ENCODE measurements around the gene GAS7.

The GAS7 gene

DNA sequence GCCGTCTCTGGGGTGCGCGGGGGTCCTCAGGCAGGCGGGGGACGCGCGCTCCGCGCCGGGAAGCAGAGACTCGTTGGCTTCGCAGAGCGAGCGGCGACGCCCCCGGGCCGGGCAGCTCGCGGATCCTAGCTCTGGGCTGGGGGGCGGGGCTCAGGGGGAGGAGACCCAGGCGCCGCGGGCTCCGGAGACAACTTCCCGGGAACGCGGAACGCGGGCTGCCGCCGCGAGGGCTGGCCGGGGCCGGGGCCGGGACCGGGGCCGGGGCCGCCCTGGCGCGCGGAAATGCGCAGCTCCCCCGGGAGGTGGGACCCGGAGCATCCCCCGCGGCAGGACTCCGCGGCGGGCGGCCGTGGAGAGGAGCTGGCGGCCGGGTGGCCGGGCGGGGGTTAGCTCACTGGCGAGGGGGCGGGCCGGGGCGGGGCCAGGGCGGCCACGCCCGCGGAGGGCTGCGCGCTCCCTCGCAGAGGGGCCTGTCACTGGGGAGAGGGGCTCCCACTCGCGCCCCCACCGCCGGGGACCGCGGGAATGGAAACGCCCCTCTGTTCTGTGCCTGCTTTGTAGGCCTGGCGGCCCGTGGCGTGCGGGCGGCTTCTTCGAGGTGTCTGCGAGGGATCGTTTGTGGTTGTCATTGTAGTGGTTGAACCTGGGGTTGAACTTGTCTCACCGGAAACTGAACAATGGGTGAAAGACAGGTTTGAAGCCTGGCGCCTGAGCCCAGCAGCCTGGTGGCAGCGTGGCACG is at the start of gene GAS7:
GAS7 (minus strand) TSS at position 98 of the 741 bp plus-strand sequence.
- DNase-seq, result no peak

- no peak for DNase-seq
These were observed 49.4 kb upstream of the GAS7 start for GRCh38 chr17:10247810-10248209.

GRCh38 chr17:10243883-10244844 is 45.8 kb upstream of the GAS7 start:
- DNase-seq, result no peak

GRCh38 chr17:10241781-10242180 is 43.4 kb upstream of the GAS7 start:
- DNase-seq, result no peak

- DNase-seq, result no peak
These were observed 40.3 kb upstream of the GAS7 start for GRCh38 chr17:10238661-10239060.

DNA sequence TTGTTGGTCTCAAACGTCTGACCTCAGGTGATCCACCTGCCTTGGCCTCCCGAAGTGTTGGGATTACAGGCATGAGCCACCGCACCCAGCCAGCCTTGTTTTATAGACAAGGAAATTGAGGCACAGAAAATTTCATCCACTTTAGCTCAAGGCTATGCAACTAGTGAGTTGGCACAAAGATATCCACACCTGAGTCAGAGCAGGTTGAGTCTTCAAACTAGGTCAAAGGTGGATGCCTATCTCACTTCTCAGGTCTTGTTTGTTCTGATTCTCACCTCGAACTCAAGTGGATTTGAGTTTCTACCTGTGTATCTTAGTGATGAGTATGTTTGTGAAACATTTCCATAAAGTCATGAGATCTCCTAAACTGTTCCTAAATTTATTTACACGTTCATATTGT is 35.6 kb upstream of the GAS7 start:
- DNase-seq, result no peak

DNA sequence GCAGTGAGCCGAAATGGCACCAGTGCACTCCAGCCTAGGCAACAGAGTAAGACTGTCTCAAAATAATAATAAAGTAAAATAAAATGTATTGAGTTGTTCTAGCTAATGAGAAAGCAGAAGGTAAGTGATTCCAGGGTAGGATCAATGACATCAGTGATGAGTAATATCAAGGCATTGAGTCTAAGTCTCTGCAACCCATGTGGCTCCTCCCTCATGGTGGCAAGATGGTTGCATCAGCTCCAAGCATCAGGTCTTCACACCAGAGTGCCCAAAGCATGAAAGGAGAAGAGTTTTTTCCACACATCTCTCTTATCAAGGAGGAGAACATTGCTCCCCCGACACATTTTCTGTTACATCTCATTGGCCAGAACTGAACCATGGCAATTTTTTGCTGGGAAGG is 34.8 kb upstream of the GAS7 start:
- DNase-seq, result no peak

GRCh38 chr17:10229181-10229580 is 30.8 kb upstream of the GAS7 start:
- DNase-seq, result no peak

GRCh38 chr17:10226930-10227695 is 28.7 kb upstream of the GAS7 start:
- DNase-seq, result no peak

DNA sequence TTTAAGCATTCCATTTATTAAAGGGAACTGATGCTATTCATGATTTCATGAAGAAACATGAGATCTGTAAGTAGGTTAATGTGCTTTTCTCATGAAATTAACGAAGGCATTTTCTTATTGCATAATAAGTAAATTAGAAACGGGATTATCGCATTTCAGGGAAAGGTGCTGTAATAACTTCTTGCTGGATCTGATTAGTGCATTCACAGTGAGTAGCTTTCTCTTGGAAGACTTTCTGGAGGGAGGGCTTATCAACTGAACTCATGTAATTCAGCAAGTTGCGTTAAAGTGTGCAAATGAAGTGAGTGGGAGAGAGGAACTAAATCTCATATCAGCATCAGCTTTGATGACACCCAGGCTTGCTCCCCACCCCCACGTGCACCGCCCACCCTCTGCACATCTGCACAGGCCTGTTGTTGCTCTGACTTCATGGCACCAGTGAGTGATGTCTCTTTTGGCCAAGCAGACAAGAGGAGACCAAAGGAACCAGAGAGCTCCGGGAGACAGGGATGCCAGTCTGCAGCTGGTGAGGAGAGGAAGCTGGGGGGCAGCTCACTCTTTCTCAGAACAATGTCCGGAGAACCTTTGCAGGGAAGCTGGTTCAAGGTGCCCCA is 26.3 kb upstream of the GAS7 start:
- DNase-seq, result no peak

GRCh38 chr17:10219193-10219592 is 20.8 kb upstream of the GAS7 start:
- DNase-seq, result no peak

- no peak for DNase-seq
These were observed 19.5 kb upstream of the GAS7 start for GRCh38 chr17:10217916-10218315.

DNA sequence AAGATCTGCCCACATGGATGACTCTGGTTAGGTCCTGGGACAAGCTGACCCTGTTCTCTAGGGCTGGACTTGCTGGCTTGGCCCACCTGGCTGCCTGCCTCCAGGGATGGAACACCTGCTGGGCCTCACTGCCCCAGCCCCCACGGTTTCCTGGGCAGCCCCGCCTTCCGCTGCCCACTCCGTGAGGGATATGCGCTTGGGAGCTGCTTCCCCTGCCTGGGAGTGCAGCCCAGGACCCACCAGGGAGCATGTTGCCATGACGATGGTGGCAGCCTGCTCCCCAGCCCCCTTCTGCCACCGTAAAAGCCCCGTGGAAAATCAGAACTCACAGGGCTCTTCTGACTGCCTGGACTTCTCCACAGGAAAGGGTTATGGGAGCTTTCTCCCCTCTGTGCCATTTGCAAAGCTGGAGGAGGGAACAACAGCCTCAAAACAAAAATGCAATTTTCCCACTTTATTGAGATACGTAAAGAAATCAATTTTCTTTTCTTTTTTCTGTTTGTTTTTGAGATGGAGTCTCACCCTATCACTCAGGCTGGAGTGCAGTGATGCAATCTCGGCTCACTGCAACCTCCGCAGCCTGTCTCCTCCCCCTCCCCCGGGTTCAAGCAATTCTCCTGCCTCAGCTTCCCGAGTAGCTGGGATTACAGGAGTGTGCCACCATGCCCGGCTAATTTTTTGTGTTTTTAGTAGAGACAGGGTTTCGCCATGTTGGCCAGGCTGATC is 18.0 kb upstream of the GAS7 start:
- DNase-seq, result no peak

DNA sequence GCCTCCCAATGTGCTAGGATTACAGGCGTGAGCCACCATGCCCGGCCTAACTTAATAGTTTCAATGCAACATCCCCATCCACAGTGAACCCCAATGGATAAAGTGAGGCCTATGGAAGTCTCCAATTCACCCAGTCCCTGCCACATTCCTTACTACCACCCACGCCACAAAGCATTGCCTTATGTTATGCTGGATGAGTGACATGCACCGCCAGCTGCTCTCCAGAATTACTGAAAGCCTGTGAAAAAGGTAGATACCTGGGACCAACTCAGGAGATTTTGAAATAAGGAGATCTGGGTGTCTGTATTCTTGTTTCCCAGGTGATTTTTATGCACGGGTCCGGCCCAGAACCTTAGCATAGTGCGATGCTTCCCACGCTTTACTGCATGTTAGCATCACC is 16.9 kb upstream of the GAS7 start:
- DNase-seq, result no peak

DNA sequence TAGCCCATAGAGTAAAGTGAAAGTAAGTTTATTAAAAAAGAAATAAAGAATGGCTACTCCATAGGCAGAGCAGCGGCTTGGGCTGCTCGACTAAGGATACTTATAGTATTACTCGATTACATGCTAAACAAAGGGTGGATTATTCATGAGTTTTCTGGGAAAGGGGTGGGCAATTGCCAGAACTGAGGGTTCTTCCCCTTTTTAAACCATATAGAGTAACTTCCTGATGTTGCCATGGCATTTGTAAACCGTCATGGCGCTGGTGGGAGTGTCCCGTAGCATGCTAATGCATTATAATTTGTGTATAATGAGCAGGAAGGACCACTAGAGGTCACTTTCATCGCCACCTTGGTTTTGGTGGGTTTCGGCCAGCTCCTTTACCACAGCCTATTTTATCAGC is 13.3 kb upstream of the GAS7 start:
- no peak for DNase-seq

DNA sequence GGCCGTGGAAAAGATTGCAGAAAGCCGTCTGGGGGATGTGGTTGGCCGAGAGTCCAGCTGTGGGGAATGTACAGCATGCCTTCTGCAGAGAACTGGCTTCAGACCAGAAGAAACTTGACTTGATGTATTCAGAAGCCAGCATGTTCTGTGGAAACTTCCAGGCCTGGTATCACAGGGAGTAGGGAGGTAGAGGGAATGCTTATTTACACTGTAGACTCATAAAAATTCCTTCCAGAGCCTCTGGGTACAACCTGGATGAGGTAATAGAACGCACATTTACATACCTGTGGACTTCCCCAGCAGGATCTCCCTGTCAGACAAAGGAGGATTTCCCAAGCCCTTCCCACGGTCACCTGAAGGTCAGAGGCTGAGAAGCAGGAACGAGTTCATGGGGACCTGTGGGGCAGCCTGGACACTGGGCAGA is 11.8 kb upstream of the GAS7 start:
- DNase-seq, result no peak

DNA sequence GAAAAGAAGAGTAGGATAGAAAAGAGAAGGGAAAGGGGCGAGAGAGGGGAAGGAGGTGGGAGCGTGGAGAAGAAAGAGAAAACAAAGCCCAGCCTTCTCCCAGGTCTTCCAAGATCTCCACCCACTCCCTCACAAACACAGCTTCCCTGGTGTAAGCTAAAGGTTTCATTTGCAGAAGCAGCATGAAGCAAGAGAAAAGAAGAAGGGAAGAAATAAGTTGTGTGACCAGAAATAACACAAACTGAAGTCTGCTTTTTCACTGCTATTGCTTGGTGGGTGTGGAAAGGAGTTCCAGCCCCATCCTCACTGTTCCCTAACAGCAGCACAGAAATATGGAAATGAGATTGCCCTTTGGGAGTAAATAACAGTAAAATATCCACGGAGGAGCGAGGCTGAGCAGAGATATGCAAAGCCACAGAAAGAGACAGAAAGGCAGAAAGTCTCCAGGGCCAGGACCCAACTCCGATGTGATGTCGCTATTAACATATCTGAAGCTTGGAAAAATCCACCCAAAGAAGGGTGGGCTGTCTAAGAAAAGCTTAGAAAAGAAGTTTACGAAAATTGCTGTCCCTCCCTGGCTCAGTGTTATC is 10.3 kb upstream of the GAS7 start:
- no peak for DNase-seq

- DNase-seq, result no peak
These were observed 8.7 kb upstream of the GAS7 start for GRCh38 chr17:10207153-10207552.

GRCh38 chr17:10205549-10206185 is 7.3 kb upstream of the GAS7 start:
- DNase-seq, result no peak

DNA sequence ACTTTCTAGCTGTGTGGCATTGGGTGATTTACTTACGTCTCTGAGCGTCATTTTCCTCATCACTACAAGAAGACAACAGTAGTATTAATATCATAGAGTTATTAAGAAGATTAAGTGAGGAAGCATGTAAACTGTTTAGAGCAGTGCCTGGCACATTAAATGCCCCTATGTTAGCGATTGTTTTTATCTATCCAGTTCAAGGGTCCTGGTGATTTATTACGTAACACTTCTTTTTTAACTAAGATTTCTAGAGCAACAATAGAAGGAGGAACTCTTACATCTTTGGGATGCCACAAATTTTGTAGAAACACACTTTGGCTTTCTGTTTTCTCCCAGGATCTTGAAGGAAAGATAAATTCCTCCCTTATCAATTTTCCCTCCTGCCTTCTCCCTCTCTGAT is 3.3 kb upstream of the GAS7 start:
- DNase-seq, result no peak

GRCh38 chr17:10200645-10201044 is 2.2 kb upstream of the GAS7 start:
- no peak for DNase-seq

All from DMS79 treated with DMSO at 0.1 percent for 48 hours (cell line).